GM23338 (cell line): ENCODE data around the gene PRKX. TPM values are rescaled to one million over a fixed set of nuclear protein-coding genes. Genes with fewer than 3 reads are reported as not detected.

ENCODE experiments used
- ATAC-seq: fragments of 200-7000 bp; cut with Tn5 transposase; 3 replicates; pipeline ENCODE4 v1.9.1; 2020
- DNase-seq: peaks from one replicate; pipeline ENCODE4 v3.0.0-alpha.2; 2015; ENCODE audit warnings: low spot score
- H2AFZ ChIP-seq: fragments of 200-600 bp; sonication (generic); 2 replicates; pipeline ENCODE4 v1.8.0; 2016; ENCODE audit warnings: antibody characterized with exemption, mild to moderate bottlenecking, moderate library complexity
- H3F3A ChIP-seq: fragments of 200-600 bp; sonication (generic); replicated peaks from 2 replicates; pipeline ENCODE4 v1.8.0; 2017; ENCODE audit warnings: antibody characterized with exemption, mixed run types, low read depth
- H3K27ac ChIP-seq: fragments of 200-600 bp; sonication (generic); 2 replicates; pipeline ENCODE4 v1.6.1; 2016; ENCODE audit warnings: low read depth
- H3K27me3 ChIP-seq: fragments of 200-600 bp; sonication (generic); 2 replicates; pipeline ENCODE4 v1.8.0; 2016; ENCODE audit warnings: mild to moderate bottlenecking, mixed run types, moderate library complexity; ENCODE audit not compliant: insufficient read depth
- H3K36me3 ChIP-seq: fragments of 200-600 bp; sonication (generic); 2 replicates; pipeline ENCODE4 v1.8.0; 2016; ENCODE audit warnings: mild to moderate bottlenecking; ENCODE audit not compliant: insufficient read depth
- H3K4me1 ChIP-seq: fragments of 200-600 bp; sonication (generic); 2 replicates; pipeline ENCODE4 v1.8.0; 2016; ENCODE audit warnings: mild to moderate bottlenecking, moderate library complexity; ENCODE audit not compliant: insufficient read depth
- H3K4me2 ChIP-seq: fragments of 200-600 bp; sonication (generic); 2 replicates; pipeline ENCODE4 v1.7.1; 2017; ENCODE audit warnings: mixed run types
- H3K4me3 ChIP-seq: fragments of 200-600 bp; sonication (generic); 2 replicates; pipeline ENCODE4 v1.6.1; 2016; ENCODE audit warnings: mixed run types
- H3K79me2 ChIP-seq: fragments of 200-600 bp; sonication (generic); replicated peaks from 2 replicates; pipeline ENCODE4 v1.8.0; 2017; ENCODE audit warnings: mild to moderate bottlenecking; ENCODE audit not compliant: insufficient read depth
- H3K9me2 ChIP-seq: fragments of 200-600 bp; sonication (generic); 2 replicates; pipeline ENCODE4 v1.8.0; 2017; ENCODE audit not compliant: insufficient read depth
- H4K20me1 ChIP-seq: fragments of 200-600 bp; sonication (generic); replicated peaks from 2 replicates; pipeline ENCODE4 v1.8.0; 2017; ENCODE audit warnings: mild to moderate bottlenecking; ENCODE audit not compliant: insufficient read depth
- H3K27ac Mint-ChIP-seq: 2 replicates; pipeline ENCODE4 v1.8.0; 2020; ENCODE audit warnings: inconsistent platforms, mild to moderate bottlenecking, moderate library complexity, mixed read lengths
- H3K27me3 Mint-ChIP-seq: 3 replicates; pipeline ENCODE4 v1.8.0; 2022; ENCODE audit warnings: low read depth, mild to moderate bottlenecking, moderate library complexity, mixed read lengths, inconsistent platforms; ENCODE audit not compliant: insufficient read depth, poor library complexity
- H3K36me3 Mint-ChIP-seq: 3 replicates; pipeline ENCODE4 v1.8.0; 2021; ENCODE audit warnings: low read depth, mild to moderate bottlenecking, inconsistent platforms, moderate library complexity, mixed read lengths
- H3K4me1 Mint-ChIP-seq: 3 replicates; pipeline ENCODE4 v1.8.0; 2020; ENCODE audit warnings: mild to moderate bottlenecking, inconsistent platforms, mixed read lengths
- H3K4me3 Mint-ChIP-seq: 3 replicates; pipeline ENCODE4 v1.8.0; 2021; ENCODE audit warnings: moderate library complexity, mild to moderate bottlenecking, inconsistent platforms, mixed read lengths
- H3K9me3 Mint-ChIP-seq: 3 replicates; pipeline ENCODE4 v1.8.0; 2020; ENCODE audit warnings: moderate library complexity, mild to moderate bottlenecking, inconsistent platforms, mixed read lengths
- CREB1 ChIP-seq: fragments of 250-450 bp; sonication (Bioruptor Pico); IDR thresholded peaks from 2 replicates; pipeline ENCODE4 v1.5.0; 2020; ENCODE audit warnings: low read depth, mild to moderate bottlenecking, moderate library complexity
- EZH2 ChIP-seq: fragments of 200-600 bp; sonication (generic); IDR thresholded peaks from one replicate; pipeline ENCODE4 v1.8.0; 2017; ENCODE audit warnings: antibody characterized with exemption, mild to moderate bottlenecking, low read depth; ENCODE audit not compliant: unreplicated experiment
- EZH2phosphoT487 ChIP-seq: fragments of 200-600 bp; sonication (generic); IDR thresholded peaks from one replicate; pipeline ENCODE4 v1.8.1; 2018; ENCODE audit warnings: antibody characterized with exemption; ENCODE audit not compliant: unreplicated experiment
- JUNB ChIP-seq: IDR thresholded peaks from one replicate; pipeline ENCODE4 v1.6.1; 2016; ENCODE audit warnings: antibody characterized with exemption; ENCODE audit not compliant: unreplicated experiment
- NANOG ChIP-seq: IDR thresholded peaks from 2 replicates; pipeline ENCODE4 v1.6.1; 2016; ENCODE audit warnings: antibody characterized with exemption, borderline replicate concordance
- POLR2AphosphoS5 ChIP-seq: IDR thresholded peaks from 2 replicates; pipeline ENCODE4 v1.6.1; 2016; ENCODE audit warnings: antibody characterized with exemption, low read depth
- STAT1 ChIP-seq: IDR thresholded peaks from one replicate; pipeline ENCODE4 v1.6.1; 2016; ENCODE audit warnings: antibody characterized with exemption; ENCODE audit not compliant: unreplicated experiment
- ZNF114 ChIP-seq: fragments of 250-450 bp; sonication (Bioruptor Pico); IDR thresholded peaks from 2 replicates; pipeline ENCODE4 v1.5.0; 2020; ENCODE audit warnings: mild to moderate bottlenecking, moderate library complexity
- ZNF331 ChIP-seq: fragments of 250-450 bp; sonication (Bioruptor Pico); IDR thresholded peaks from 2 replicates; pipeline ENCODE4 v1.5.0; 2020; ENCODE audit warnings: low read depth, mild to moderate bottlenecking, moderate library complexity
- polyA plus RNA-seq: library from polyadenylated mRNA; unstranded; fragments of >200 nt; fragmentation: Nextera tagmentation; extraction: Ambion mirVana; gene quantifications from 2 replicates; pipeline ENCODE4 v1.2.1, GENCODE V29; 2016
- total RNA-seq: library from RNA; depleted of rRNA; stranded (reverse); fragments of >200 nt; shearing (Covaris generic); gene quantifications from 2 replicates; pipeline ENCODE4 v1.2.3, GENCODE V29; 2014
- TF ChIP-seq, protein P1 (sequence below), 2 experiments: fragments of 200-600 bp in 1 of 2; sonication (generic) in 1 of 2; conservative IDR thresholded peaks; 2 replicates each; pipeline versions ENCODE4 v1.5.1 to v1.6.1; 2016 to 2017; ENCODE audit warnings: antibody characterized with exemption in 2 of 2, low read depth in 2 of 2, mild to moderate bottlenecking in 2 of 2, moderate library complexity in 1 of 2
- TF ChIP-seq, protein P2 (sequence below): fragments of 250-450 bp; sonication (Bioruptor Pico); IDR thresholded peaks from 2 replicates; pipeline ENCODE4 v1.5.0; 2020; ENCODE audit warnings: mild to moderate bottlenecking, moderate library complexity
- TF ChIP-seq, protein P3 (sequence below): IDR thresholded peaks from 2 replicates; pipeline ENCODE4 v1.6.1; 2016; ENCODE audit warnings: antibody characterized with exemption
- TF ChIP-seq, protein P4 (sequence below): IDR thresholded peaks from one replicate; pipeline ENCODE4 v1.6.1; 2018; ENCODE audit warnings: antibody characterized with exemption; ENCODE audit not compliant: unreplicated experiment

The PRKX gene
- total and polyA plus RNA-seq, 2 experiments from 2014 or later: 12.9 to 43.5 TPM

DNA sequence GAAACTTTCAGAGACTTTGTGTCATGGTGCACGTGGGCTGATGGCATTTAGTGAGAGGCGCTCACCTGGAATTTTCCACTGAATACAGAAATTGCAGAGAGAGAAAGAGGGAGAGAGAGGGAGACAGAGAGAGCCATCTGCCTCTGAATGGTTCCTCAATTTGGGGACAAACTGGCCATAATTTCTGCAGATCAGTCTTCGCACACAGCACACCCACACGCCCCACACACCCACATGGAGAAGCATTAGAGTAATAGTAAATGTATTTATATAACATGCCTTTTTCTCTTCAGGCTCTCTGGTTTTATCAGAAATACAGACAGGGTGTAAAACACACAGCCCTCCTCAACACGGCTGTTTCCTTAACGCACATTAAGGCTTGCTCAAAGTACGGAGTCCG lies 38.6 kb downstream of the PRKX start:
- ATAC-seq: no peak
- H3K27me3 Mint-ChIP-seq: peaks cover 2% of the 10 kb centered on the region
- Histone ChIP-seq H3K4me1 (no peaks in the 10 kb centered on the region), H3K4me2 (no peak overlapping the region), H3K27me3 (no peaks in the 10 kb centered on the region), H3F3A (no peaks in the 10 kb centered on the region), H3K27ac (no peak overlapping the region), H2AFZ (no peak overlapping the region), H3K36me3 (no peaks in the 10 kb centered on the region), H3K4me3 (no peak overlapping the region), H3K9me2 (no peaks in the 10 kb centered on the region), H3K79me2 (peaks cover 9% of the 10 kb centered on the region; the same call in 1 of the 2 replicates), H4K20me1 (no peaks in the 10 kb centered on the region)
- peaks cover 7% of the 10 kb centered on the region; the same call in 1 of the 3 replicates for H3K4me1 Mint-ChIP-seq
- no peak overlapping the region for H3K27ac Mint-ChIP-seq
- peaks cover 37% of the 10 kb centered on the region for H3K36me3 Mint-ChIP-seq
- no peak for DNase-seq
- H3K9me3 Mint-ChIP-seq: no peaks in the 10 kb centered on the region
- no peak for TF ChIP-seq EZH2phosphoT487
- TF ChIP-seq ZNF331 (CRISPR knock-in tag): no peak
- no peak for TF ChIP-seq NANOG
- TF ChIP-seq CREB1 (CRISPR knock-in tag): no peak
- TF ChIP-seq POLR2AphosphoS5: no peak
- TF ChIP-seq, protein P1, sequence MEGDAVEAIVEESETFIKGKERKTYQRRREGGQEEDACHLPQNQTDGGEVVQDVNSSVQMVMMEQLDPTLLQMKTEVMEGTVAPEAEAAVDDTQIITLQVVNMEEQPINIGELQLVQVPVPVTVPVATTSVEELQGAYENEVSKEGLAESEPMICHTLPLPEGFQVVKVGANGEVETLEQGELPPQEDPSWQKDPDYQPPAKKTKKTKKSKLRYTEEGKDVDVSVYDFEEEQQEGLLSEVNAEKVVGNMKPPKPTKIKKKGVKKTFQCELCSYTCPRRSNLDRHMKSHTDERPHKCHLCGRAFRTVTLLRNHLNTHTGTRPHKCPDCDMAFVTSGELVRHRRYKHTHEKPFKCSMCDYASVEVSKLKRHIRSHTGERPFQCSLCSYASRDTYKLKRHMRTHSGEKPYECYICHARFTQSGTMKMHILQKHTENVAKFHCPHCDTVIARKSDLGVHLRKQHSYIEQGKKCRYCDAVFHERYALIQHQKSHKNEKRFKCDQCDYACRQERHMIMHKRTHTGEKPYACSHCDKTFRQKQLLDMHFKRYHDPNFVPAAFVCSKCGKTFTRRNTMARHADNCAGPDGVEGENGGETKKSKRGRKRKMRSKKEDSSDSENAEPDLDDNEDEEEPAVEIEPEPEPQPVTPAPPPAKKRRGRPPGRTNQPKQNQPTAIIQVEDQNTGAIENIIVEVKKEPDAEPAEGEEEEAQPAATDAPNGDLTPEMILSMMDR (conservative IDR thresholded peaks at IDR 0.05; ENCODE audit: low read depth in 2 of 2): no peak
- TF ChIP-seq, protein P2, sequence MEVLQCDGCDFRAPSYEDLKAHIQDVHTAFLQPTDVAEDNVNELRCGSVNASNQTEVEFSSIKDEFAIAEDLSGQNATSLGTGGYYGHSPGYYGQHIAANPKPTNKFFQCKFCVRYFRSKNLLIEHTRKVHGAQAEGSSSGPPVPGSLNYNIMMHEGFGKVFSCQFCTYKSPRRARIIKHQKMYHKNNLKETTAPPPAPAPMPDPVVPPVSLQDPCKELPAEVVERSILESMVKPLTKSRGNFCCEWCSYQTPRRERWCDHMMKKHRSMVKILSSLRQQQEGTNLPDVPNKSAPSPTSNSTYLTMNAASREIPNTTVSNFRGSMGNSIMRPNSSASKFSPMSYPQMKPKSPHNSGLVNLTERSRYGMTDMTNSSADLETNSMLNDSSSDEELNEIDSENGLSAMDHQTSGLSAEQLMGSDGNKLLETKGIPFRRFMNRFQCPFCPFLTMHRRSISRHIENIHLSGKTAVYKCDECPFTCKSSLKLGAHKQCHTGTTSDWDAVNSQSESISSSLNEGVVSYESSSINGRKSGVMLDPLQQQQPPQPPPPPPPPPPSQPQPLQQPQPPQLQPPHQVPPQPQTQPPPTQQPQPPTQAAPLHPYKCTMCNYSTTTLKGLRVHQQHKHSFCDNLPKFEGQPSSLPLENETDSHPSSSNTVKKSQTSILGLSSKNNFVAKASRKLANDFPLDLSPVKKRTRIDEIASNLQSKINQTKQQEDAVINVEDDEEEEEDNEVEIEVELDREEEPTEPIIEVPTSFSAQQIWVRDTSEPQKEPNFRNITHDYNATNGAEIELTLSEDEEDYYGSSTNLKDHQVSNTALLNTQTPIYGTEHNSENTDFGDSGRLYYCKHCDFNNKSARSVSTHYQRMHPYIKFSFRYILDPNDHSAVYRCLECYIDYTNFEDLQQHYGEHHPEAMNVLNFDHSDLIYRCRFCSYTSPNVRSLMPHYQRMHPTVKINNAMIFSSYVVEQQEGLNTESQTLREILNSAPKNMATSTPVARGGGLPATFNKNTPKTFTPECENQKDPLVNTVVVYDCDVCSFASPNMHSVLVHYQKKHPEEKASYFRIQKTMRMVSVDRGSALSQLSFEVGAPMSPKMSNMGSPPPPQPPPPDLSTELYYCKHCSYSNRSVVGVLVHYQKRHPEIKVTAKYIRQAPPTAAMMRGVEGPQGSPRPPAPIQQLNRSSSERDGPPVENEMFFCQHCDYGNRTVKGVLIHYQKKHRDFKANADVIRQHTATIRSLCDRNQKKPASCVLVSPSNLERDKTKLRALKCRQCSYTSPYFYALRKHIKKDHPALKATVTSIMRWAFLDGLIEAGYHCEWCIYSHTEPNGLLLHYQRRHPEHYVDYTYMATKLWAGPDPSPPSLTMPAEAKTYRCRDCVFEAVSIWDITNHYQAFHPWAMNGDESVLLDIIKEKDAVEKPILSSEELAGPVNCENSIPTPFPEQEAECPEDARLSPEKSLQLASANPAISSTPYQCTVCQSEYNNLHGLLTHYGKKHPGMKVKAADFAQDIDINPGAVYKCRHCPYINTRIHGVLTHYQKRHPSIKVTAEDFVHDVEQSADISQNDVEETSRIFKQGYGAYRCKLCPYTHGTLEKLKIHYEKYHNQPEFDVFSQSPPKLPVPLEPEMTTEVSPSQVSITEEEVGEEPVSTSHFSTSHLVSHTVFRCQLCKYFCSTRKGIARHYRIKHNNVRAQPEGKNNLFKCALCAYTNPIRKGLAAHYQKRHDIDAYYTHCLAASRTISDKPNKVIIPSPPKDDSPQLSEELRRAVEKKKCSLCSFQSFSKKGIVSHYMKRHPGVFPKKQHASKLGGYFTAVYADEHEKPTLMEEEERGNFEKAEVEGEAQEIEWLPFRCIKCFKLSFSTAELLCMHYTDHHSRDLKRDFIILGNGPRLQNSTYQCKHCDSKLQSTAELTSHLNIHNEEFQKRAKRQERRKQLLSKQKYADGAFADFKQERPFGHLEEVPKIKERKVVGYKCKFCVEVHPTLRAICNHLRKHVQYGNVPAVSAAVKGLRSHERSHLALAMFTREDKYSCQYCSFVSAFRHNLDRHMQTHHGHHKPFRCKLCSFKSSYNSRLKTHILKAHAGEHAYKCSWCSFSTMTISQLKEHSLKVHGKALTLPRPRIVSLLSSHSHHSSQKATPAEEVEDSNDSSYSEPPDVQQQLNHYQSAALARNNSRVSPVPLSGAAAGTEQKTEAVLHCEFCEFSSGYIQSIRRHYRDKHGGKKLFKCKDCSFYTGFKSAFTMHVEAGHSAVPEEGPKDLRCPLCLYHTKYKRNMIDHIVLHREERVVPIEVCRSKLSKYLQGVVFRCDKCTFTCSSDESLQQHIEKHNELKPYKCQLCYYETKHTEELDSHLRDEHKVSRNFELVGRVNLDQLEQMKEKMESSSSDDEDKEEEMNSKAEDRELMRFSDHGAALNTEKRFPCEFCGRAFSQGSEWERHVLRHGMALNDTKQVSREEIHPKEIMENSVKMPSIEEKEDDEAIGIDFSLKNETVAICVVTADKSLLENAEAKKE (CRISPR knock-in tag): no peak
- no peak for TF ChIP-seq ZNF114
- TF ChIP-seq, protein P3, sequence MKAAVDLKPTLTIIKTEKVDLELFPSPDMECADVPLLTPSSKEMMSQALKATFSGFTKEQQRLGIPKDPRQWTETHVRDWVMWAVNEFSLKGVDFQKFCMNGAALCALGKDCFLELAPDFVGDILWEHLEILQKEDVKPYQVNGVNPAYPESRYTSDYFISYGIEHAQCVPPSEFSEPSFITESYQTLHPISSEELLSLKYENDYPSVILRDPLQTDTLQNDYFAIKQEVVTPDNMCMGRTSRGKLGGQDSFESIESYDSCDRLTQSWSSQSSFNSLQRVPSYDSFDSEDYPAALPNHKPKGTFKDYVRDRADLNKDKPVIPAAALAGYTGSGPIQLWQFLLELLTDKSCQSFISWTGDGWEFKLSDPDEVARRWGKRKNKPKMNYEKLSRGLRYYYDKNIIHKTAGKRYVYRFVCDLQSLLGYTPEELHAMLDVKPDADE: no peak
- no peak for TF ChIP-seq EZH2
- TF ChIP-seq STAT1: no peak
- TF ChIP-seq JUNB: no peak
- TF ChIP-seq, protein P4, sequence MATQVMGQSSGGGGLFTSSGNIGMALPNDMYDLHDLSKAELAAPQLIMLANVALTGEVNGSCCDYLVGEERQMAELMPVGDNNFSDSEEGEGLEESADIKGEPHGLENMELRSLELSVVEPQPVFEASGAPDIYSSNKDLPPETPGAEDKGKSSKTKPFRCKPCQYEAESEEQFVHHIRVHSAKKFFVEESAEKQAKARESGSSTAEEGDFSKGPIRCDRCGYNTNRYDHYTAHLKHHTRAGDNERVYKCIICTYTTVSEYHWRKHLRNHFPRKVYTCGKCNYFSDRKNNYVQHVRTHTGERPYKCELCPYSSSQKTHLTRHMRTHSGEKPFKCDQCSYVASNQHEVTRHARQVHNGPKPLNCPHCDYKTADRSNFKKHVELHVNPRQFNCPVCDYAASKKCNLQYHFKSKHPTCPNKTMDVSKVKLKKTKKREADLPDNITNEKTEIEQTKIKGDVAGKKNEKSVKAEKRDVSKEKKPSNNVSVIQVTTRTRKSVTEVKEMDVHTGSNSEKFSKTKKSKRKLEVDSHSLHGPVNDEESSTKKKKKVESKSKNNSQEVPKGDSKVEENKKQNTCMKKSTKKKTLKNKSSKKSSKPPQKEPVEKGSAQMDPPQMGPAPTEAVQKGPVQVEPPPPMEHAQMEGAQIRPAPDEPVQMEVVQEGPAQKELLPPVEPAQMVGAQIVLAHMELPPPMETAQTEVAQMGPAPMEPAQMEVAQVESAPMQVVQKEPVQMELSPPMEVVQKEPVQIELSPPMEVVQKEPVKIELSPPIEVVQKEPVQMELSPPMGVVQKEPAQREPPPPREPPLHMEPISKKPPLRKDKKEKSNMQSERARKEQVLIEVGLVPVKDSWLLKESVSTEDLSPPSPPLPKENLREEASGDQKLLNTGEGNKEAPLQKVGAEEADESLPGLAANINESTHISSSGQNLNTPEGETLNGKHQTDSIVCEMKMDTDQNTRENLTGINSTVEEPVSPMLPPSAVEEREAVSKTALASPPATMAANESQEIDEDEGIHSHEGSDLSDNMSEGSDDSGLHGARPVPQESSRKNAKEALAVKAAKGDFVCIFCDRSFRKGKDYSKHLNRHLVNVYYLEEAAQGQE: no peak
- no peak overlapping the region for H3K4me3 Mint-ChIP-seq
